ENCODE measurements around the gene TBC1D9.

The TBC1D9 gene

GRCh38 chr4:140645614-140646412 lies 110.4 kb downstream of the TBC1D9 start:
- no peak overlapping the region for H3K27ac ChIP-seq
- TF ChIP-seq ZFX (IDR thresholded peaks at IDR 0.05; ENCODE audit: borderline replicate concordance) (no peak), CTCF (IDR thresholded peaks at IDR 0.05) (no peak)

- H3K27ac ChIP-seq: no peak overlapping the region
- TF ChIP-seq CTCF (IDR thresholded peaks at IDR 0.05) (no peak), ZFX (IDR thresholded peaks at IDR 0.05; ENCODE audit: borderline replicate concordance) (no peak)
Measured at GRCh38 chr4:140645196-140645595, 111.0 kb downstream of the TBC1D9 start.

- TF ChIP-seq ZFX (IDR thresholded peaks at IDR 0.05; ENCODE audit: borderline replicate concordance) (no peak), CTCF (IDR thresholded peaks at IDR 0.05) (no peak)
- H3K27ac ChIP-seq: no peak overlapping the region
Measured at GRCh38 chr4:140644470-140645185, 111.6 kb downstream of the TBC1D9 start.

GRCh38 chr4:140643571-140644055 lies 112.6 kb downstream of the TBC1D9 start:
- H3K27ac ChIP-seq: no peak overlapping the region
- TF ChIP-seq ZFX (IDR thresholded peaks at IDR 0.05; ENCODE audit: borderline replicate concordance) (no peak), CTCF (IDR thresholded peaks at IDR 0.05) (no peak)

GRCh38 chr4:140642674-140643437 lies 113.3 kb downstream of the TBC1D9 start:
- H3K27ac ChIP-seq: no peak overlapping the region
- TF ChIP-seq CTCF (IDR thresholded peaks at IDR 0.05) (no peak), ZFX (IDR thresholded peaks at IDR 0.05; ENCODE audit: borderline replicate concordance) (no peak)

- no peak overlapping the region for H3K27ac ChIP-seq
- TF ChIP-seq CTCF (IDR thresholded peaks at IDR 0.05) (no peak), ZFX (IDR thresholded peaks at IDR 0.05; ENCODE audit: borderline replicate concordance) (no peak)
Measured at GRCh38 chr4:140641789-140642439, 114.3 kb downstream of the TBC1D9 start.

Measured in 22Rv1 (cell line).